ENCODE data around the gene LGALS3BP.

DNA sequence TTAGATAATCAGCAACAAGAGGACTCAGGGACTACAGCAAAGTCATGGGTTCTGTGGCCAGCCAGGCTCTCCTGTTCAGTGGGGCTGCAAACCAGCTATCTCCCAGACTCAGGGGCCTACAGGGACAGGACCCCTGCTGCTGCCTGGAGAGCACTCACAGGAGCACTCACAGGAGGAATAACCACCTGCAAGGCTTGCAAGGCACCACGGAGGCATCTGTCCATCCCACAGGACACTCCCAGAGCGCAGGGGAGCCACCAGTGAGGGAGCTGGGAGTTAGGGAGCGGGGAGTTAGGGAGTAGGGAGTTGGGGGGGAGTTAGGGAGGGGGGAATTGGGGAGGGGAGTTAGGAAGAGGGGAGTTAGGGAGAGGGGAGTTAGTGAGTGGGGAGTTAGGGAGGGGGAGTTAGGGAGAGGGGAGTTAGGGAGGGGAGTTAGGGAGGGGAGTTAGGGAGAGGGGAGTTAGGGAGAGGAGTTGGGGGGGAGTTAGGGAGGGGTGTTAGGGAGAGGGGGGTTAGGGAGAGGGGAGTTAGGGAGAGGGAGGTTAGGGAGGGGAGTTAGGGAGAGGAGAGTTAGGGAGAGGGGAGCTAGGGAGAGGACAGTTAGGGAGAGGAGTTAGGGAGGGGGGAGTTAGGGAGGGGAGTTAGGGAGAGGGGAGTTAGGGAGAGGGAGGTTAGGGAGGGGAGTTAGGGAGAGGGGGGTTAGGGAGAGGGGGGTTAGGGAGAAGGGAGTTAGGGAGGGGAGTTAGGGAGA lies 24.1 kb upstream of the LGALS3BP start:
- no peak for TF ChIP-seq EZH2 (IDR thresholded peaks at IDR 0.05; ENCODE audit: borderline replicate concordance, insufficient read depth, low read depth, low read length, poor library complexity, severe bottlenecking)
- TF ChIP-seq, protein P1, sequence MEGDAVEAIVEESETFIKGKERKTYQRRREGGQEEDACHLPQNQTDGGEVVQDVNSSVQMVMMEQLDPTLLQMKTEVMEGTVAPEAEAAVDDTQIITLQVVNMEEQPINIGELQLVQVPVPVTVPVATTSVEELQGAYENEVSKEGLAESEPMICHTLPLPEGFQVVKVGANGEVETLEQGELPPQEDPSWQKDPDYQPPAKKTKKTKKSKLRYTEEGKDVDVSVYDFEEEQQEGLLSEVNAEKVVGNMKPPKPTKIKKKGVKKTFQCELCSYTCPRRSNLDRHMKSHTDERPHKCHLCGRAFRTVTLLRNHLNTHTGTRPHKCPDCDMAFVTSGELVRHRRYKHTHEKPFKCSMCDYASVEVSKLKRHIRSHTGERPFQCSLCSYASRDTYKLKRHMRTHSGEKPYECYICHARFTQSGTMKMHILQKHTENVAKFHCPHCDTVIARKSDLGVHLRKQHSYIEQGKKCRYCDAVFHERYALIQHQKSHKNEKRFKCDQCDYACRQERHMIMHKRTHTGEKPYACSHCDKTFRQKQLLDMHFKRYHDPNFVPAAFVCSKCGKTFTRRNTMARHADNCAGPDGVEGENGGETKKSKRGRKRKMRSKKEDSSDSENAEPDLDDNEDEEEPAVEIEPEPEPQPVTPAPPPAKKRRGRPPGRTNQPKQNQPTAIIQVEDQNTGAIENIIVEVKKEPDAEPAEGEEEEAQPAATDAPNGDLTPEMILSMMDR (IDR thresholded peaks at IDR 0.05): no peak
